Measurements from ENCODE around the gene KAT5. TPM values are rescaled to one million over a fixed set of nuclear protein-coding genes. Genes with fewer than 3 reads are reported as not detected.
"Not testable (repeated sequence)": the region's sequence is repeated elsewhere in the genome, so short reads cannot be mapped to it uniquely, and the experiment has no call there.

Gene KAT5
- 10 to 100 TPM; 62.3 to 65.0 TPM for total RNA-seq
- long read RNA-seq, donor 1, transcript KAT5-202 (13 exons, 2,059 nt) = major isoform, 17 of 53 reads
- long read RNA-seq, donor 1, transcript KAT5-208 (12 exons, 1,697 nt) = minor isoform, 5 of 53 reads
- long read RNA-seq, donor 1, transcript KAT5-203 (14 exons, 2,237 nt) = minor isoform, 8 of 53 reads
- long read RNA-seq, donor 1, partial matches to known transcripts = 11 of 53 reads
- long read RNA-seq, donor 1, other reads (novel, unspliced or antisense) = 6 of 53 reads
- long read RNA-seq, donor 2, transcript KAT5-208 (12 exons, 1,697 nt) = minor isoform, 35 of 195 reads
- long read RNA-seq, donor 2, transcript KAT5-203 (14 exons, 2,237 nt) = minor isoform, 35 of 195 reads
- long read RNA-seq, donor 2, transcript KAT5-202 (13 exons, 2,059 nt) = major isoform, 56 of 195 reads
- long read RNA-seq, donor 2, transcript KAT5-201 (13 exons, 2,296 nt) = minor isoform, 11 of 195 reads
- long read RNA-seq, donor 2, partial matches to known transcripts = 26 of 195 reads
- long read RNA-seq, donor 2, other reads (novel, unspliced or antisense) = 24 of 195 reads

- intact Hi-C loops (cut with DNase I) = no loop called here
- DNase-seq (ENCODE audit: low spot score) = peak; percentile 99
Measured at GRCh38 chr11:65711785-65712632, at the start of gene KAT5. KAT5 (plus strand) TSS chr11:65712252; CDS start chr11:65712268, 16 bp downstream.

- intact Hi-C loops (cut with DNase I) = no loop called here
Measured at GRCh38 chr11:65662799-65663638, 49.0 kb upstream of the KAT5 start, which contains the start of gene RELA. RELA (minus strand) TSS chr11:65662916; CDS start chr11:65662832, 84 bp downstream.

GRCh38 chr11:65663639-65664200 lies 48.3 kb upstream of the KAT5 start:
- intact Hi-C loops (cut with DNase I) = no loop called here
- DNase-seq (ENCODE audit: low spot score) = no peak

More at GRCh38 chr11:65662799-65663638, 49.0 kb upstream of the KAT5 start, which contains the start of gene RELA:
- peak; percentile 99 for DNase-seq (ENCODE audit: low spot score)

- intact Hi-C loops (cut with DNase I) = no loop called here
- DNase-seq (ENCODE audit: low spot score) = no peak
Measured at GRCh38 chr11:65672180-65672860, 39.7 kb upstream of the KAT5 start.

GRCh38 chr11:65672982-65673381 lies 39.1 kb upstream of the KAT5 start:
- intact Hi-C loops (cut with DNase I) = no loop called here

GRCh38 chr11:65680192-65680743 lies 31.8 kb upstream of the KAT5 start:
- intact Hi-C loops (cut with DNase I) = no loop called here
- DNase-seq (ENCODE audit: low spot score) = no peak

More at GRCh38 chr11:65672982-65673381, 39.1 kb upstream of the KAT5 start:
- no peak for DNase-seq (ENCODE audit: low spot score)

- DNase-seq (ENCODE audit: low spot score); intact Hi-C loops (cut with DNase I): not testable (repeated sequence)
Measured at GRCh38 chr11:65683480-65683879, 28.6 kb upstream of the KAT5 start.

GRCh38 chr11:65685981-65686380 lies 26.1 kb upstream of the KAT5 start:
- intact Hi-C loops (cut with DNase I) = no loop called here
- DNase-seq (ENCODE audit: low spot score) = no peak

- intact Hi-C loops (cut with DNase I); DNase-seq (ENCODE audit: low spot score): not testable (repeated sequence)
Measured at GRCh38 chr11:65691847-65692246, 20.2 kb upstream of the KAT5 start.

GRCh38 chr11:65692367-65692766 lies 19.7 kb upstream of the KAT5 start:
- intact Hi-C loops (cut with DNase I) = no loop called here
- no peak for DNase-seq (ENCODE audit: low spot score)

GRCh38 chr11:65695459-65696241 lies 16.4 kb upstream of the KAT5 start:
- intact Hi-C loops (cut with DNase I) = no loop called here
- DNase-seq (ENCODE audit: low spot score) = no peak

GRCh38 chr11:65696802-65697552 lies 15.1 kb upstream of the KAT5 start:
- DNase-seq (ENCODE audit: low spot score) = no peak
- intact Hi-C loops (cut with DNase I) = no loop called here

GRCh38 chr11:65698205-65698604 lies 13.8 kb upstream of the KAT5 start:
- intact Hi-C loops (cut with DNase I) = no loop called here
- DNase-seq (ENCODE audit: low spot score) = no peak

GRCh38 chr11:65699306-65699705 lies 12.7 kb upstream of the KAT5 start:
- intact Hi-C loops (cut with DNase I) = no loop called here
- DNase-seq (ENCODE audit: low spot score) = no peak

GRCh38 chr11:65700399-65700798 lies 11.7 kb upstream of the KAT5 start:
- intact Hi-C loops (cut with DNase I) = loop anchor here in 1 of 2 donors (10.0 kb wide), 1 partner anchor 274 kb away; no protein-coding TSS in a partner anchor
- no peak for DNase-seq (ENCODE audit: low spot score)

GRCh38 chr11:65701686-65702085 lies 10.4 kb upstream of the KAT5 start:
- DNase-seq (ENCODE audit: low spot score) = no peak
- intact Hi-C loops (cut with DNase I) = loop anchor here in 1 of 2 donors (10.0 kb wide), 1 partner anchor 273 kb away; no protein-coding TSS in a partner anchor

All from posterior vena cava (tissue), 2 donors.